Trophoblast cell (in vitro differentiated cells and primary cell): ENCODE data around the gene HAS3.
A peak's percentile ranks its signal among the peaks of the same experiment; 100 is the strongest.

Experiments
- DNase-seq, 2 donors: peaks; one replicate each; pipeline ENCODE4 v3.0.0-alpha.2; 2016
- H2AFZ ChIP-seq: 2 replicates; pipeline ENCODE4 v1.6.1; 2013; ENCODE audit warnings: low read length, moderate library complexity, mild to moderate bottlenecking; ENCODE audit not compliant: insufficient read depth, poor library complexity
- H2AK5ac ChIP-seq: 2 replicates; pipeline ENCODE4 v1.6.1; 2013; ENCODE audit warnings: mild to moderate bottlenecking, low read length
- H2BK120ac ChIP-seq: 2 replicates; pipeline ENCODE4 v1.6.1; 2013; ENCODE audit warnings: low read length, mild to moderate bottlenecking, moderate library complexity; ENCODE audit not compliant: insufficient read depth, poor library complexity
- H2BK12ac ChIP-seq: 2 replicates; pipeline ENCODE4 v1.6.1; 2013; ENCODE audit warnings: mild to moderate bottlenecking, low read length, moderate library complexity
- H2BK5ac ChIP-seq: 2 replicates; pipeline ENCODE4 v1.6.1; 2013; ENCODE audit warnings: low read length, low read depth, moderate library complexity, mild to moderate bottlenecking; ENCODE audit not compliant: poor library complexity
- H3K14ac ChIP-seq: 2 replicates; pipeline ENCODE4 v1.6.1; 2013; ENCODE audit warnings: mild to moderate bottlenecking, low read length
- H3K18ac ChIP-seq: 2 replicates; pipeline ENCODE4 v1.6.1; 2013; ENCODE audit warnings: mild to moderate bottlenecking, low read length
- H3K23ac ChIP-seq: 2 replicates; pipeline ENCODE4 v1.6.1; 2013; ENCODE audit warnings: low read length
- H3K27ac ChIP-seq: 2 replicates; pipeline ENCODE4 v1.5.1; 2013; ENCODE audit warnings: low read depth, mild to moderate bottlenecking, inconsistent platforms, low read length, moderate library complexity
- H3K27me3 ChIP-seq: 2 replicates; pipeline ENCODE4 v1.6.1; 2013; ENCODE audit warnings: inconsistent platforms, mild to moderate bottlenecking, low read length, moderate library complexity; ENCODE audit not compliant: insufficient read depth
- H3K36me3 ChIP-seq, 2 experiments: 1 replicate in 1 of 2; 2 replicates in 1 of 2; pipeline ENCODE4 v1.6.1; 2013; ENCODE audit warnings: low read length in 2 of 2, mild to moderate bottlenecking in 2 of 2, moderate library complexity in 1 of 2; ENCODE audit not compliant: insufficient read depth in 2 of 2, control insufficient read depth in 1 of 2
- H3K4ac ChIP-seq: 2 replicates; pipeline ENCODE4 v1.6.1; 2013; ENCODE audit warnings: low read depth, mild to moderate bottlenecking, low read length, moderate library complexity
- H3K4me1 ChIP-seq, 2 experiments: 1 replicate in 1 of 2; 2 replicates in 1 of 2; pipeline ENCODE4 v1.6.1; 2013; ENCODE audit warnings: low read length in 2 of 2, mild to moderate bottlenecking in 2 of 2, moderate library complexity in 1 of 2; ENCODE audit not compliant: insufficient read depth in 2 of 2, control insufficient read depth in 1 of 2
- H3K4me2 ChIP-seq: 2 replicates; pipeline ENCODE4 v1.6.1; 2013; ENCODE audit warnings: inconsistent platforms, mild to moderate bottlenecking, low read length, moderate library complexity
- H3K4me3 ChIP-seq: 2 replicates; pipeline ENCODE4 v1.5.1; 2013; ENCODE audit warnings: mild to moderate bottlenecking, low read depth, low read length, inconsistent platforms
- H3K79me1 ChIP-seq: one replicate; pipeline ENCODE4 v1.6.1; 2013; ENCODE audit warnings: low read length
- H3K79me2 ChIP-seq: 2 replicates; pipeline ENCODE4 v1.6.1; 2013; ENCODE audit warnings: low read length, mild to moderate bottlenecking; ENCODE audit not compliant: control insufficient read depth, insufficient read depth, poor library complexity
- H3K9ac ChIP-seq: 2 replicates; pipeline ENCODE4 v1.6.1; 2013; ENCODE audit warnings: mild to moderate bottlenecking, low read length
- H3K9me3 ChIP-seq: 2 replicates; pipeline ENCODE4 v1.6.1; 2013; ENCODE audit warnings: low read depth, mild to moderate bottlenecking, control low read depth, inconsistent platforms, low read length; ENCODE audit not compliant: insufficient read depth
- H4K12ac ChIP-seq: 2 replicates; pipeline ENCODE4 v1.6.1; 2013; ENCODE audit warnings: low read depth, mild to moderate bottlenecking, low read length, moderate library complexity
- H4K8ac ChIP-seq: 2 replicates; pipeline ENCODE4 v1.6.1; 2013; ENCODE audit warnings: low read depth, mild to moderate bottlenecking, low read length, moderate library complexity
- H4K91ac ChIP-seq: one replicate; pipeline ENCODE4 v1.6.1; 2013; ENCODE audit warnings: low read depth, mild to moderate bottlenecking, low read length, moderate library complexity
- WGBS: extraction: QIAGEN DNeasy Blood & Tissue Kit; methylation state at CpG from one replicate; pipeline ENCODE4 v1.1.7; 2013; ENCODE audit warnings: missing lambda C conversion rate; ENCODE audit not compliant: insufficient read length, insufficient coverage; ENCODE audit errors: extremely low coverage; 5-methylcytosine and 5-hydroxymethylcytosine counted together

HAS3 gene

DNA sequence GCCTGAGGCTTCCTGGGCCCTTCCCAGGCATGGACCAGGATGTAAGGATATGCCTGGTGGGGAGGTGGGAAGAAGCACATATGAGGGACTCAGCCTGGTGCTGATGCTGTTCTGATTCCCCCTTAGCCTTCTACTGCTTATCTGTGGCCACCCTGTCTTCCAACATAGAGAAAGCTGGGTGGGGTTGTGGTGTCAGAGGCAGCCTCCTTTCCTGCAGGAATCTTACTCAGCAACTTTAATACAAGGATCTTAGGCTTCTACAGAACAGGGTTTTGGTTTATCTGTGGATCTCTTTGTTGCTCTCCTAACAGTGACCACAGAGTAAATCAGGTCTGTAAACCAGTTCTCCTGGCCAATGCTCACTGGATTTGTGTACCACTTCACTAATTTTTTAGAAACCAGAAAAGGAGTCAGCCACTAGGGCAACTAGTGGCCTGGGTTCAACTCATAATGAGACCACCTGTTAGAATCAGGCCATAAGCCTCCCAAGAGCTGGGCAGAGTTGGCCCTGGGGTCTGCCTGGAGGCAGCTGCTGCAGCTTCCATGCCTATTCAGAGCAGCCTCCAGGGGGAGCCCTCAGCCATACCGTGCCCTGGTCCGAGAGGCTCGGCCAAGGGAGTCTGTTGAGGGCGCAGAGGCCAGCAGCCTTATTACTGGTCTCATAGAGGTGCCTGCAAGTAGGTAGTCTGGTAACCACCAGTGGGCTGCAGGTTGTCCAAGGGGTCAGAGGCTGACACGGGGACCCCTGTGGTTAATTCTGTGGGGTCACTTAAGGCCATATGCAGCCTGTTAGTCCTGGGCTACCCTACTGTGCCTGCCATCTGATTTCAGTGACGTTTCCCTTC lies 7.1 kb downstream of the HAS3 start:
- peaks cover 6% of the 10 kb centered on the region for H3K27me3 ChIP-seq
- H4K8ac ChIP-seq: no peak overlapping the region
- no peak overlapping the region for H4K91ac ChIP-seq
- H3K23ac ChIP-seq: no peak overlapping the region
- no peak overlapping the region for H3K4me2 ChIP-seq
- H2AK5ac ChIP-seq: no peak overlapping the region
- peaks cover 6 to 14% of the 10 kb centered on the region in 2 experiments for H3K4me1 ChIP-seq
- H3K18ac ChIP-seq: no peak overlapping the region
- no CpG with 5 or more reads among the region's 6 CpGs for WGBS
- H3K27ac ChIP-seq: no peak overlapping the region
- no peak overlapping the region for H2BK12ac ChIP-seq
- no peak overlapping the region for H2BK120ac ChIP-seq
- peaks cover 8% of the 10 kb centered on the region for H3K9me3 ChIP-seq
- no peak overlapping the region for H3K4me3 ChIP-seq
- DNase-seq: peak; percentile 82 to 90
- H4K12ac ChIP-seq: no peak overlapping the region
- H3K79me1 ChIP-seq: no peaks in the 10 kb centered on the region
- no peak overlapping the region for H2AFZ ChIP-seq
- no peak overlapping the region for H3K9ac ChIP-seq
- H3K79me2 ChIP-seq: no peaks in the 10 kb centered on the region
- H3K4ac ChIP-seq: no peak overlapping the region
- H3K36me3 ChIP-seq: peaks cover 21 to 32% of the 10 kb centered on the region in 2 experiments
- no peak overlapping the region for H3K14ac ChIP-seq
- H2BK5ac ChIP-seq: no peak overlapping the region

DNA sequence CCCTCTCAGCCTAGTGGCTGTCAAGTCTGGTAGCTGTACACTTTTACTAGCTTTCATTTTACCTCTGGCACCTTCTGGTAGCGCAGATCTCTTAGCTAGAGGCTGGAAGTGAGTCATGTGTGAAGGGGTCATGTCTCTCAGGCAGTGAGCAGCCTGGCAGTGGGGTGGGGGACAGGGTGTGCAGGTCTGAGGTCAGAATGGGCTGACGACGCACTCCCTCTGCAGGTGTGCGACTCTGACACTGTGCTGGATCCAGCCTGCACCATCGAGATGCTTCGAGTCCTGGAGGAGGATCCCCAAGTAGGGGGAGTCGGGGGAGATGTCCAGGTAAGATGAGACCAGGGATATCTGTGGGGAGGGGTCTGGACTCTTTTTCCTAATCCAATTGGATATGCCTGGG lies 7.8 kb downstream of the HAS3 start:
- H3K27ac ChIP-seq: no peak overlapping the region
- no peak overlapping the region for H3K4me2 ChIP-seq
- H2AK5ac ChIP-seq: no peak overlapping the region
- H3K4me3 ChIP-seq: no peak overlapping the region
- H2BK5ac ChIP-seq: no peak overlapping the region
- no peak overlapping the region for H4K12ac ChIP-seq
- H4K91ac ChIP-seq: no peak overlapping the region
- H3K27me3 ChIP-seq: no peaks in the 10 kb centered on the region
- no peak overlapping the region for H2AFZ ChIP-seq
- H3K9me3 ChIP-seq: peaks cover 8% of the 10 kb centered on the region
- H3K14ac ChIP-seq: no peak overlapping the region
- no peaks in the 10 kb centered on the region for H3K79me1 ChIP-seq
- no peak overlapping the region for H4K8ac ChIP-seq
- H3K18ac ChIP-seq: no peak overlapping the region
- no CpG with 5 or more reads among the region's 7 CpGs for WGBS
- H2BK120ac ChIP-seq: no peak overlapping the region
- H3K36me3 ChIP-seq: peaks cover 22 to 38% of the 10 kb centered on the region in 2 experiments
- H2BK12ac ChIP-seq: no peak overlapping the region
- H3K79me2 ChIP-seq: no peaks in the 10 kb centered on the region
- H3K23ac ChIP-seq: no peak overlapping the region
- H3K9ac ChIP-seq: no peak overlapping the region
- no peak for DNase-seq
- peaks cover 5 to 12% of the 10 kb centered on the region in 2 experiments for H3K4me1 ChIP-seq
- no peak overlapping the region for H3K4ac ChIP-seq

- H3K27me3 ChIP-seq: no peaks in the 10 kb centered on the region
These were observed 9.0 kb downstream of the HAS3 start for GRCh38 chr16:69114346-69114975.

DNA sequence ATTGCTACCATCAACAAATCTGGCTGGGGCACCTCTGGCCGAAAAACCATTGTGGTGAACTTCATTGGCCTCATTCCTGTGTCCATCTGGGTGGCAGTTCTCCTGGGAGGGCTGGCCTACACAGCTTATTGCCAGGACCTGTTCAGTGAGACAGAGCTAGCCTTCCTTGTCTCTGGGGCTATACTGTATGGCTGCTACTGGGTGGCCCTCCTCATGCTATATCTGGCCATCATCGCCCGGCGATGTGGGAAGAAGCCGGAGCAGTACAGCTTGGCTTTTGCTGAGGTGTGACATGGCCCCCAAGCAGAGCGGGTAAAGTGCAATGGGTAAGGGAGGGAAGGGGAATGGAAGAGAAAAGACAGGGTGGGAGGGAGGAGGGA lies 9.5 kb downstream of the HAS3 start:
- no peaks in the 10 kb centered on the region for H3K79me2 ChIP-seq
- H3K23ac ChIP-seq: no peak overlapping the region
- no peak overlapping the region for H2AFZ ChIP-seq
- no peak overlapping the region for H3K9ac ChIP-seq
- no peak overlapping the region for H4K91ac ChIP-seq
- H4K8ac ChIP-seq: no peak overlapping the region
- H2BK5ac ChIP-seq: no peak overlapping the region
- no peak overlapping the region for H2BK12ac ChIP-seq
- H3K79me1 ChIP-seq: no peaks in the 10 kb centered on the region
- no CpG with 5 or more reads among the region's 6 CpGs for WGBS
- no peak overlapping the region for H3K4me2 ChIP-seq
- H2BK120ac ChIP-seq: no peak overlapping the region
- H3K27ac ChIP-seq: no peak overlapping the region
- no peak overlapping the region for H3K14ac ChIP-seq
- no peak overlapping the region for H3K4me3 ChIP-seq
- no peak for DNase-seq
- H2AK5ac ChIP-seq: no peak overlapping the region
- peaks cover 5 to 12% of the 10 kb centered on the region in 2 experiments for H3K4me1 ChIP-seq
- no peak overlapping the region for H3K4ac ChIP-seq
- peaks cover 4% of the 10 kb centered on the region for H3K9me3 ChIP-seq
- H3K36me3 ChIP-seq: peaks cover 34 to 49% of the 10 kb centered on the region in 2 experiments
- no peak overlapping the region for H4K12ac ChIP-seq
- H3K18ac ChIP-seq: no peak overlapping the region
- no peaks in the 10 kb centered on the region for H3K27me3 ChIP-seq

More at GRCh38 chr16:69114346-69114975, 9.0 kb downstream of the HAS3 start:
- WGBS: no CpG with 5 or more reads among the region's 25 CpGs
- Histone ChIP-seq H3K4ac (no peak overlapping the region), H3K18ac (no peak overlapping the region), H3K4me3 (no peak overlapping the region), H3K36me3 (peaks cover 34 to 48% of the 10 kb centered on the region in 2 experiments), H4K8ac (no peak overlapping the region), H2AK5ac (no peak overlapping the region), H3K9me3 (peaks cover 7% of the 10 kb centered on the region), H4K91ac (no peak overlapping the region), H4K12ac (no peak overlapping the region), H3K14ac (no peak overlapping the region), H3K27ac (no peak overlapping the region), H2AFZ (no peak overlapping the region), H3K4me1 (peaks cover 5 to 12% of the 10 kb centered on the region in 2 experiments), H3K23ac (no peak overlapping the region), H3K9ac (no peak overlapping the region), H3K79me1 (no peaks in the 10 kb centered on the region), H3K79me2 (no peaks in the 10 kb centered on the region), H3K4me2 (no peak overlapping the region), H2BK12ac (no peak overlapping the region), H2BK120ac (no peak overlapping the region), H2BK5ac (no peak overlapping the region)
- DNase-seq: no peak
